Stimulated activated CD8-positive, alpha-beta memory T cell treated with anti-CD3 and anti-CD28 coated beads, Interleukin-15, amount 100 ng/mL, for 24 hours (primary cell): ENCODE data around the gene DOCK1.

ENCODE experiments used
- DNase-seq: peaks from one replicate; pipeline ENCODE4 v3.0.0-alpha.2; 2020; ENCODE audit warnings: low read depth

The DOCK1 gene

DNA sequence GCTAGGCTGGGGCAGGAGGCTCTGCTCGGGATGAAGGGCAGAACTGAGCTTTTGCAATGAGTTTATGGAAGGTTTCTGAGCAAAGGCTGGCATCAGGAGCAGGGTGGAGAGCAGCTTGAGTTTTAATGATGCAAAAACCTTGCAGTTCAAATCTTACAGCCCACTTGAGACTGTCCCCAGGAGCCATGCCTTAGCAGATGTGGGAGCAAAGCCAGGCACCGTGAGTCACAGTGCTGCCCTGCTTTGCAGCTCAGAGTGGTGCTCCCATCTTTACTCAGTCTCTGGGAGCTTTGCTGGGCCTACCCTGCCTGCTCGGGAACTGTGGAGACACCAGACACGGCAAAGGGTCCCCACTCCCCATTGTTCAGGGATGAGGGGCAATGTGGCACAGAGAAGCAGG is 521.5 kb downstream of the DOCK1 start:
- DNase-seq = no peak

DNA sequence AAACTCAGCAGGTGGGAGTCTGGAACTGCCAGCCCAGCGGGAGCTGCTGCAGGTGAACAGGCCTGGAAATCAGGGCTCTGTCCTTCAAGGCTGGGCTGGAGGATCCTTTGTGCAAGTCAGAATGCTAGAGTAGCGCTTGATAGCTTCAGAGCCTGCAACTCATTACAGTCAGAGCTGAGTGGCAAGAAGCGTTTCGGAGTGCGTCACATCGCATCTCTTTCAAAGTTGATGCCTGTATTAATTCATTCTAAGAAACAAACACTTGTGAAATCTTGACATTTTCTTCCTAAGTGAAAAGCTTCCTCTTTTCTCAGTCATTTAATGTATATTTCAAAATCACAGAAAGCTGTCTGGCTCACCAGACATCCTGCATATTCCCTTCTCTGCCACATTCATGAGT is 522.7 kb downstream of the DOCK1 start:
- no peak for DNase-seq

DNA sequence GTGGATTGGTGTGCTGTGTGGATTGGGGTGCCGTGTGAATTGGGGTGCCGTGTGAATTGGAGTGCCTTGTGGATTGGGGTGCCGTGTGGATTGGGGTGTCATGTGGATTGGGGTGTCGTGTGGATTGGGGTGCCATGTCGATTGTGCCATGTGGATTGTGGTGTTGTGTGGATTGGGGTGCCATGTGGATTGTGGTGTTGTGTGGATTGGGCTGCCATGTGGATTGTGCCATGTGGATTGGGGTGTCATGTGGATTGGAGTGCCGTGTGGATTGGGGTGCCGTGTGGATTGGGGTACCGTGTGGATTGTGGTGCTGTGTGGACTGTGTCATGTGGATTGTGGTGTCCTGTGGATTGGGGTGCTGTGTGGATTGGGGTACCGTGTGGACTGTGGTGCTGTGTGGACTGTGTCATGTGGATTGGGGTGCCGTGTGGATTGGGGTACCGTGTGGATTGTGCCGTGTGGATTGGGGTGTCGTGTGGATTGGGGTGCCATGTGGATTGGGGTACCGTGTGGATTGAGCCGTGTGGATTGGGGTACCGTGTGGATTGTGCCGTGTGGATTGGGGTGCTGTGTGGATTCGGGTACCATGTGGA is 523.3 kb downstream of the DOCK1 start:
- no peak for DNase-seq

DNA sequence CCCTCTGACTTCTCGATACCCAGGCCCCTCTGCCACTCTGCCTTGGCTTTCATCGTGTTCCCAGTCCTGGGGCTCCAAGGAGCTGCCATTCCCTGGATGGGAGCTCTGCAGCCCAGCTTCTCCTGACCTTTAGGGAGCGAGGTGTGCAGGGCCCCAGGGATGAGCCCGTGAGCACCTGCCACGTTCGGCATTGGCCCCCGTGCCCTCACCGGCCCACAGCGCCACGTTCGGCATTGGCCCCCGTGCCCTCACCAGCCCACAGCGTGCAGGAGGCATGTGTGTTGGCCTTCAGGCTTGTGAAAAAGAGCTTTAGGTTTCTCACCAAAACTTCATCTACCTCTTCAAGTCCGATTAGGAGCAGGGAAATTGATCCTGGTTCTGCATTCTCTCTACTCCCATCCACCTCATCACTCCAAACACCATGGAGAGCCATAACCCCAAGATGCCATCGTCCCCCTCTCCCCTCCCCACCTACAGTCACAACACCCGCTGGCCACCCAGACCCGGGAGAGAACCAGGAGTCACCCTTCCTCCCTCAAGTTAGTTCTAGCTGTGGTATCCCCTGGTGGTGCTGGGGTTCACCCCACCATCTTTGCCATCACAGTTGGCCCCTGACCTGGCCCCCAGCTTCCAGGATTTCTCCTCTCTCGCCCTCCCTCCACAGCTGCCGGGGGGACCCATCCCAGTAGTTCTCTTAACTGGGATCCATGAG is 524.5 kb downstream of the DOCK1 start:
- no peak for DNase-seq

DNA sequence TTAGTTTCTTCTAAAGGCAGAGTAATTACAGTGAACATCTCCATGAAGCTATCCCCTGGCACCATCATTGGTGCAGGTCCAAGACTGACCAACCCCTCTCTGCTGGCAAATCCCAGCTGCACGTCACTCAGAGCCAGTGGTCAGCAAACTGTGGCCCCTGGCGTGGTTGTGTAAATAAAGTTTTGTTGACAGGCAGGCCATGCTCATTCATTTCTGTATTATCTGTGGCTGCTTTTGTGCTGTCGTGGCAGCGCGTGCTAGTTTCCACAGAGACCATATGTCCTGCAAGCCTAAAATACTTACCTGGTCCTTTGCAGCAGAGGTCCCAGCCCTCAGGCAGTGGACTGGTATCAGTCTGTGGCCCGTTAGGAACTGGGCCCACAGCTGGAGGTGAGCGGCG is 526.3 kb downstream of the DOCK1 start:
- DNase-seq = no peak

DNA sequence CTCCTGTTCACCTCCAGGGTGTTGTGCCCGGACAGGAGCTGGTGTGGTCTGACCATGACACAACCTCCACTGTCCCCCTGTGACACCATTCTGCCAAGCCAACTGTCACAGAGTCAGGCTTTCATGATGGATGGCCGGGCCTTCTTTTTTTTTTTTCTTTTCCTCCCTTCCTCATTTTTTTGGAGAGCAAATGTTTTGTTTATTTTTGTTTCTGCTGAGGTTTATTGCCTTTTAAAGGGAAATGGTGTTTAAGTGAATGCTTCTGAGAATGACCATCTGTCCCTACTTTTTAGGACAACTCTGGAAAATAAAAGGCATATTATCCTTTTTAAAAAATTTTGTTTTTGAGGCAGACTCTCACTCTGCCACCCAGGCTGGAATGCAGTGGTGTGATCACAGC is 528.8 kb downstream of the DOCK1 start:
- no peak for DNase-seq

DNA sequence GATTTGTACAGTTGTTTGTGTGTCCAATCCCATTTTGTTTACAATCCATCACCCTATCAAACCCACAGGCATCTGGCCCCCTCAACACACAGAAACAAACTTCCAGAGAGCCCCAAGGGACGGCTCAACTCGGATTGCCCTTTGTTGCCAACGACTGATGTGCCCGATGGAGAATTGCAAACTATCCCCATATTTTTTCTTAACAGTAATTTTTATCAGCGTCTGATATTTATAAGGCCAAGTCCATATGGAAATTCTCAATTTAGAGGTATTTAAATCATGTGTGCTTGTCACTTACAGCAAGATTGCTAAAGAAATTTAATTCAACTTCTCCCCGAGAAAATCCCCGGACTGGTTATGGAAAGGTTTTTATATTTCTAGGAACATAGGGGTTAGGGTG is 530.0 kb downstream of the DOCK1 start:
- no peak for DNase-seq

DNA sequence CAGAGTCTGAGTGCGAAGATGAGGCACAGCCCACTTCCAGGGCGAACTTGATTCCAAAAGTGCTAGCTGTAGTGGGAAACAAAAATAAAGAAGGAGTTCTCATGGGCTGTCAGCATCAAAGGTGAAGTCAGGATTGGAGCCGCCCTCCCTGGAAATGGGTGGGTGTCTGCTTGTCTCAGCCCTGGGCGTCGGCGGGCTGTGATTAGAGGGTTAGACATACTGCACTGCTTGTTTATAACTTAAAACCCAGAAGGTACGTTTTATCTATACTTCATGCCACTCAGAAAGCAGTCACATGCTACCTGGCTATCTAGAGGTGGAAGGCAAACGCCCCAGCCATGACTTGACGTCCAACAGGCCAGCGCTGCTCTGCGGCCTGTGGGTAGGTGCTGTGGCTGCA is 535.1 kb downstream of the DOCK1 start:
- DNase-seq = no peak

DNA sequence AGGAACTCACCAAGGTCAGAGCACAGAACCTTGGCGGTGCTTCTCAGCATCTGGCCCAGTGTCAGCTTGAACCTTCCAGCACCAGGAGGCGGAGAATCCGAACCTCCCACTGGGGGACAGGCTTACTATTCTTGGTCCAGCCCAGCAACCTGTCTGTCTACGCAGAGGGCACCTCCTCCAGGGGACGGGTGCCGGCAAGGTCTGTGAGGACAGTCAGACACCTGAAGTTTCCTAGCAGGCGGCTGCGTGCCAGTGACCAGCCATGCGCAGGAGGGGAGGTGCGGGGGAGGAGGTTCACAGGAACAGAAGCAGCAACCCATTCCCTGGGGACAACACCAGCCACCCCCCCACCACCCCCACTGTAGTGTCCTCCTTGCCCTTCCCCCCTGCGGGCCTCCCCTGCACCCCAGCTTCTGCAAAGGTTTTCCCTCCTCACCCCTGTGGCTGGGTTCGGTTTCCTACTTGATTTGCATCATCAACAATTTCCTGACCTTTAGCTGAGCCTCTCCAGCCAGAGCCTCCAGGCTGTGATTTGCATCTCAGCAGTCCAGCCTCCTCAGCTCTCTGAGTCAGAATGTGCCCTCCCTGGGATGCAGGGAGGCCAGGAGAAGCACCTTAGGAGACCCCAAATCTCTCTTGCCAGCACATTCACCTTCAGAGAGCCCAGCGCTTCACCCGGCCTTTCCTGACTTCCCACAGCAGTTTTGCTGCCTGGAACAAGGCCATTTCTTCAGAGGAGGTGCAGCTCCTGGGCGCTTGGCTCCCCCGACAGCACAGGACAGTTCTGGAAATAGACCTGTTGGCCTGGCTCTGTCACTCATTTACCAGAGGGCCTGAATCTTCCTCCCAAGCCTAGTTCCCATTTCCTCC is 536.4 kb downstream of the DOCK1 start:
- no peak for DNase-seq

DNA sequence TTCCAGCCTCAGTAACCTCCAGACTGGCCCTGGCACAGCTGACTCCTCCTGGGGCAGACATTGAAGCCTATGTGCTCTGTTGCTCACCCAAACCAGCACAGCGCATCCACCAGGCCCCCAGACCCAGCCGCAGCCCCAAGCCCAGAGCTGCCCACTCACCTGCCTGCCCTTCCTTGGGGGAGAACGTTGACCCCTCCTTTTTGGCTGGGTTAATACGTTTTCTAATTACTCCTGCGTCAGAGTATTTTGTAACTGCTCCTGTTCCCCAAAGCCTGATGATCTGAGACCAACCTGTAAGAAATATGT is 536.9 kb downstream of the DOCK1 start:
- no peak for DNase-seq

DNA sequence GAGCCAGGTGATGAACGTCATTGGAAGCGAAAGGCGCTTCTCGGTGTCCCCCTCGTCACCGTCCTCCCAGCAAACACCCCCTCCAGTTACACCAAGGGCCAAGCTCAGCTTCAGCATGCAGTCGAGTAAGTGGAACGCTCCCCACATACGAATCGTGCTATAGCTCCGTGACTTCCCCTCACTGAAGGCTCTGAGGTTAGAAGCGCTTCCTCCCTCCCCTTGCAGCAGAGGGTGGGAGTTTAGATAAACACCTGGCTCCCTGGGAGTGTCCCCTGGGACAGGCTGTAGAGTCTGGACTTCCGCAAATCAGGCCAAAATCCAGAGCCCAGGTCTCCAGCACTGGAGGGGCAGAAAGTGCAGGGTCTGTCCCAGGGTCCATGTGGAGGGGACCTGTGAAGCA is 538.9 kb downstream of the DOCK1 start:
- DNase-seq = no peak

DNA sequence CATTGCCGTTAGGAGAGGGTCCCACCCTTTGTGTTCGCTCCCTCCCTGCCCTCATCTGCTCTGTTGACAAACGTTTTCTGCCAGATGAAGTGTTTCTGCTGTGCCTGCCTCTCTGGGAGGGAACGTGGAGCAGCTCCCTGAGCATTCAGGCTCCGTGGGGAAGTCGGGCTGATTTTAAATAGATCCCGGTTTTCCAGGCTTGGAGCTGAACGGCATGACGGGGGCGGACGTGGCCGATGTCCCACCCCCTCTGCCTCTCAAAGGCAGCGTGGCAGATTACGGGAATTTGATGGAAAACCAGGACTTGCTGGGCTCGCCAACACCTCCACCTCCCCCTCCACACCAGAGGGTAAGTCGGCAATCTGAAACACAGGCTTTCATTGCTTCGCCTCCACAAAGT is 542.0 kb downstream of the DOCK1 start:
- no peak for DNase-seq

DNA sequence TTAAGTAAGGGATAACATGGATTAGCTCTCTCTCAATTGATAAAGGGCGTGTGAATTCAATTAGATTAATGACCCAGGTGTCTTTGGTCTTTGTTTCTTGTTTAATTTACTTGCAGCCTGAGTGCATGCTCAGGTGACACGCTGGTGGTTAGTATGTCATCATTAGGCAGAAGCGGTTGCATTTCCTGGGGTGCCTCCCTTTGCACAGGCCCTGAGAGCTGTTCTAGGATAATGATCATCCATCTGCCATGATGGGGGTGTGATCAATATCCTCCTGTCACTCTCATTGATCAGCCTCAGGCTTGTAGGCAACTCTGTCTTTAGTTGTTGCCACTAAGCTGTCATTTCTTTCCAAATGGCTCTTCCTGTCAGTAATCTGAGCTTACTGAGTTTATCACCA is 544.3 kb downstream of the DOCK1 start:
- DNase-seq = no peak

DNA sequence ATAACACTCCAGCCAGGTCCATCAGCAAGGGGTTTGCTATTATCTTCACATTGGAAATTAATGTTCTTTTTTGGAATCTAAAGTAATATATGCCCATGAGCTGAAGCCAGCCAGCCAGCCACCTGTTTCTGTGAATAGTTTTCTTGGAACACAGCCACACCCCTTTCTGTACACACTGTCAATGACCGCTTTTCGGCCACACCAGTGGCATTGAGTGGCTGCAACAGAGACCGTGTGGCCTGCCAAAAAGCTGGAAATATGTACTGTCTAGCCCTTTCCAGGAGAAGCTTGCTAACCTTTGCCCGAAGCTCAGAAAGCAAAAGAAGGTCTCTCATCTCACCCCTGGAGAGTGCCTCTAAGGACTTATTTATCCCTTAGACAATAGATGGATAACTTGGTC is 545.4 kb downstream of the DOCK1 start:
- DNase-seq = no peak

DNA sequence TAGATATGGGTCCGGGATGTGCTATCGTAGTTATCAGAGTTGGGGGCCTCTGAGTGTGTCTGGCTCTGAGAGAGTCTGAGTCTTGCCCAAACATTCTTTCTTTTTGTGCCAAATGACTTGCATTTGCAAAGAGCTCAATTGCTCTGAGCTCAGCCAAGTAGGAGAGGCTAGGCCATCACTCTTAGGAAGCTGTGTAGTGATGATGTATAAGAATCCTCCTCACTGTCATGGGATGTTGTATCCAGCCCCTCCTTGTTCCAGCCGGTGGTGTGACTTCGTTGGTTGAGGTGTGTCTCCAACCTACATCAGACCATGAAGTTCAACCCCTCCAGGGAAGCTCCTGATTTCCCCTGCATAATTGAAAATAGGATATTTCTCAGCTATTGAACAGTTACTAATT is 546.4 kb downstream of the DOCK1 start:
- no peak for DNase-seq

DNA sequence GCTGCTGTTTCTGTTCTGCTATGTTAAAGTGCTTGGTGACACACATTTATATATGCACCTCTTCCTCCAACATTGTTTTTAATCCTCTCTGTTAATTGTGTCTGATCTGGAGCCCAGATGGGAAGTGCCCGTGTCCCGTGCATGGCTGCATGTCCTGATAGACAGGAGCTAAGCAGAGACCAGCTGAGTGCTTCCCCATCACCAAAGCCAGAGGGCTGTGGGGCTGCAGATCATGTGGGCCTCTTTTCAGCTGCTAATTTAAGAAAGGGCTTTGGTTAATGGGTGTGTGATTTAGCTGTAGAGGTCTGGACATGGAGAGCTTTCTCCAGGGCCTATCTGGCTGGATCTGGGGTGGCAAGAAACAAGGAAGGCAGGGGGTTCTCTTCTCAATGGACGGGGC is 547.3 kb downstream of the DOCK1 start:
- no peak for DNase-seq

DNA sequence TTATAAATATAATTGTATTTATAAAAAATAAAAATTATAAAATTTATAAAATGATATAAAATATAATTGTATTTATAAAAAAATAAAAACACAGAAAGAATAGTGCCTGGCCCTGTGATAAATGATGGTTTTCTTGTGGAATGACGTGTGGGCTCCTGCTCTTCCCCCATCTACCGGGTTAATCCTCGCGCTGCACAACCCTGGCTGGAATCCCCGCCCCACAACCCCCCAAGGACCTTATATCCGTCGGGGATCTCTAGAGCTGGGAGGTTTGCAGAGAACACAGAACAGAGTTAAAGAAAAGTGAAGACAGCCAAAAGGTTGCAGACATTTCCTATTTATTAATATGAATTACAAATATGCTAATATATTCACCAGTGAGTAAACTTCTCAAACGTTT is 548.5 kb downstream of the DOCK1 start:
- no peak for DNase-seq

DNA sequence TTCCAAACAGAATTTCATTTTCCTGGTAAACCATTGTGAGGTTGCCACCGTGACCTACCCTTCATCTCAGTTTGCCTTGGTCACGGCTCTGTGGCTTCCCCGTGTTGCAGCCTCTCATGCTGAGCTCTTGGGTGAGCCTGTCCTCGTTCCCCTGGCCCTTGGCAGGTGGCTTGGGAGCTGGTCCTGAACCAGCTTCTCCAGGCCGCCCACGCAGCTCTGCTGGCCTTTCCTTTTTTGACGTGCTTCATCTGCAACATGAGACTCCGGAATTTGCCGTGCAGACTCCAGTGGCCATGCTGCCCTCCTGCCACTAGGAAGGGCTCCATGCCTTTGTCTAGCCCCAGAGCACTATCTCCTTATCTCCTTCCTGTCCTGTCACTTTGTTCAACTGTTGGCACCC is 550.9 kb downstream of the DOCK1 start:
- DNase-seq = no peak

DNA sequence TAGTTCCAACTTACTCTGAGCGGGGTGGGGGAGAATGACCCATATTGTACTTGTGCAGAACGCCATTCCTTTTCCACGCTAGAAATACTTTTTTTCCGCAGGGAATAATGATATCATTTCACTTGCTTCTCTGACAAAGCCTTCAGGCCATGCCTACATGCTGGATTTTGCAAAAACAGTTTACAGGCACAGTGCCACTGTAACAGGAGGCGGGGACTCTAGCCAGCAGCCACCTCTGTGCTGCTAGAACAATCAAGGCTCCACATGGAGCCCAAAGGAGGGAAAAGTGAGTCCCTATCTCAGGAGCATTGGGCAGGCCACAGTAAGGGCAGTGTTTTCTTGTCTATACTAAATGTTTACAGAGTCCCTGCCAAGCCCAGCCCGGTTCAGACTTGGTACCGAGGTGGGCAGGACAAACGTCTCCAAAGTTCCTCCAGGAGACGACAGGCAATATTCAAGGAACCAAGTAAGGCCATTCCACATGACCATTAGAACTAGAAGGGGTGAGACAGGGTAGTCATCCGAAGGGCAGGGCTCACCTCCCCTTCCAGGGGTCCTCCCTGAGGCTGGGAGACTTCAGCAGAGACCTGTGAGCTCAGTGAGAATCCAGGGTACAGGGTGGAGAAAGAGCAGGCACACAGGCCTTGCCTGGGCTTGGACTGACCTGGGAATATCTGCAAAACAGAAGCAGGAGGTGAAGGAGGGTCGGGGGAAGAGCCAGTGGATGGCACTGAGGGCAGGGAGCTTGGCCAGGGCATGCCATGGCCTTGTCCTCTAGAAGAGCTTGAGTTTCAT is 553.0 kb downstream of the DOCK1 start:
- DNase-seq = no peak

DNA sequence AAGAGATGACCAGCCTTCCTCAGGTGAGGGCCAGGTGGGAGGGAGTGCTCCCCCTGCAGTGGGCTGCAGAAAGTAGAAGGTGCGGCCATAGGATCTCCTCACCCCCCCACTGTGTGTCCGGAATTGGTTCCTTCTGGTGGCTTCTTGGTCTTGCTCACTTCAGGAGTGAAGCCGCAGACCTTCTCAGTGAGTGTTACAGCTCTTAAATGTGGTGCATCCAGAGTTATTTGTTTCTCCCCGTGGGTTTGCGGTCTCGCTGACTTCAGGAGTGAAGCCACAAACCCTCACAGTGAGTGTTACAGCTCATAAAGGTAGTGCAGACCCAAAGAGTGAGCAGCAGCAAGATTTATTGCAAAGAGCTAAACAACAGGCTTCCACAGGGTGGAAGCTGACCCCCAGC is 553.6 kb downstream of the DOCK1 start:
- DNase-seq = no peak

DNA sequence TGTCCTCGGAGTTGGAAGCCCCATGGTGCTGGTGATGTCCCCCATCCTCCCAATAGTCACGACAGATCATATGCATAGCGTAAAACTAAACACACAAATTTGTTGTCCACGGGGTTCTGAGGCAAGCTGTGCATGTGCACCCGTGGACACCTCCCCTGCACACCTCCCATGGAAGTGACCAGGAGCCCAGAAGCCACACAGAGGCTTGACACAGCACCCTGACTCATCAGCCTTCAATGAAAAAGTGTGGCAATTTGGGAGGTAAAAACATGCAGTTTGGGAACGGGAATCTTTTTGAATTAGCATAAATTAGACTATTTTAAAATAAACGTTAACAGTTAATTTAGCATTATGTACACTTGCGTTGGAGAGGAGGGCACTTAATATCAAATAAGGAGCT is 554.7 kb downstream of the DOCK1 start:
- no peak for DNase-seq

DNA sequence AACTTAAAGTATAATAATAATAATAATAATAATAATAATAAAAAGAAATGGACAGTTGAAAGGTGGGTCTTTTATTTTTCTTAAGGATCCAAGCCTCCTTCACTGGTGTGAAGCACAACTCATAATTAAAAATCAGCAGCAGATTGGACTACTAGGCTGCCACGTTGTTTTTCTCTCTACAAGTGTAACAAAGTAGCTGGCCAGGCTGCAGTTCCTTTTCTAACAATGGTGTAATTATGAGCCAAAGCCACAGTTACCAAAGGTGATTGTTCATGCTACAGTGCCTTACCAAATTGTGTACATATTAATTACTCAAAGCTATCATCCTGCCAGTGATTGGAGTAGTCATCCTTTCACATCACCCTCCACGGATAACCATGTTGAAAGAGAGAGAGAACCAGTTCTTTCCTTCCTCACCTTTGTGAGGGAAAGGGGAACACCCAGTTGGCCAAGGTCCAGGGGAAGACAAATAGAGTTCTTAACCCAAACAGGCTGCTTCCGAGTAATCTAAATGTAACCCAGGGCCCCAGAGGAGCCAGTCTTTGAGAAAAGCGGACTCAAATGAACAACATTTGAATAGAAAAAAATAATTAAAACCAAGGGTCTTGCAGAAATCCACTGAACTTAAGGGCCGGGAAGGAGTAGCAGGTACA is 557.5 kb downstream of the DOCK1 start:
- DNase-seq = no peak
